GM21367 (cell line): ENCODE measurements around the gene TTLL12.

ENCODE experiments used
- ATAC-seq: cut with Tn5 transposase; IDR thresholded peaks from one replicate; pipeline ENCODE4 v1.9.1; 2021; ENCODE audit not compliant: unreplicated experiment

TTLL12 gene

DNA sequence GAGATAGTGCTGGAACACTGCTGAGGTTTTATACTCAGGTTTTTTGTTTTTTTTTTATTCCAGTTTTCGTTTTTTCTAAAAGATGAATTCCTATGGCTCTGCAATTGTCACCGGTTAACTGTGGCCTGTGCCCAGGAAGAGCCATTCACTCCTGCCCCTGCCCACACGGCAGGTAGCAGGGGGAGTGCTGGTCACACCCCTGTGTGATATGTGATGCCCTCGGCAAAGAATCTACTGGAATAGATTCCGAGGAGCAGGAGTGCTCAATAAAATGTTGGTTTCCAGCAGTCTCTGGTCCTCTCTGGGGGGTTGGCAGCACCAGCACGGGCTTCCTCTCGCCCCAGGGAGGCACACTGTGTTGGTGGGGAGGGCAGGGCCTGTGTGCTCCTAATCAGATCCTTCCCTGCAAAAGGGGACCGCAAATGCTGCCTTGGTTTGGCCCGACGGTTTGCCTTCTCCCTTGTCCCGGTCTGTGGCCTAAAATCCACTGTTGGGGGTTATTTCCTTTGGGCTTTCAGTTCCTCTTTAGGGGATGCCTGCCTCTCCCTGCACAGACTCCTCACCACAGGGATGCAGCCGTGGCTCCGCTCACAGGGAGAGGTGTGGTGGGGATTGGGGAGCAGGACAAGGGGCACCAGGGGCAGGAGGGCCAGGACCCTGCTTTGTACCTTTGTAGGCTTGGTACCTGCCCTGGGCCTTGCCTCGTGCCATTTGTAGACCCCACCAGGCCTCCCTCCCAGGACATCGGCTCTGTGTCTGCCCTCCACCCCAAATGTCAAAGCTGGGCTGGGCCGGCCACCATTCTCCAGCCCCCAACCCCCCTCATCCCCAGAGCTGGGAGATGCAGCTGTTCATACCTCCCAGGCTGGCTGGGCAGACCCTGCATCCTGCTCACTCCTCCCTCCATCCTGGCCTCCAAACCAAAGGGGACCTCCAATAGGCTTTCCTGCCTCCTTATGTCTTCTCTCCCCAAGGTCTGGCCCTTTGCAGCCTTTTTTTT, 57.2 kb downstream of the TTLL12 start:
- no peak for ATAC-seq

DNA sequence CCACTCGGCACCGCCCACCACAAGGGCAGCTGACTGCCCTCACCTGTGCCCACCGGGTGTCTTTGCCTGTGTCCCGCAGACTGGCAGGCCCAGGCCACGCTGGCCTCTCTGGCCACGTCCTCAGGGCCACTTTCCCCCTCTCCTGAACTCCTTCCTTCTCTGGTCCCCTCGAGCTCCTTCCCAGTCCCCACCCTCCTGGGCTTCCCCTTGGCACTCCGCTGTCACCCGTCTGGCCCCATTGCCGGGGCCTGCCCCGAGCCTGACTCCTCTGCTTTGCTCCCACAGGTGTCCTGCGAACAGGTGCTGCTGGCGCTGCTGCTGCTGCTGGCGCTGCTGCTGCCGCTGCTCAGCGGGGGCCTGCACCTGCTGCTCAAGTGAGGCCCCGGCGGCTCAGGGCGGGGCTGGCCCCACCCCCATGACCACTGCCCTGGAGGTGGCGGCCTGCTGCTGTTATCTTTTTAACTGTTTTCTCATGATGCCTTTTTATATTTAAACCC, 58.0 kb downstream of the TTLL12 start:
- no peak for ATAC-seq

DNA sequence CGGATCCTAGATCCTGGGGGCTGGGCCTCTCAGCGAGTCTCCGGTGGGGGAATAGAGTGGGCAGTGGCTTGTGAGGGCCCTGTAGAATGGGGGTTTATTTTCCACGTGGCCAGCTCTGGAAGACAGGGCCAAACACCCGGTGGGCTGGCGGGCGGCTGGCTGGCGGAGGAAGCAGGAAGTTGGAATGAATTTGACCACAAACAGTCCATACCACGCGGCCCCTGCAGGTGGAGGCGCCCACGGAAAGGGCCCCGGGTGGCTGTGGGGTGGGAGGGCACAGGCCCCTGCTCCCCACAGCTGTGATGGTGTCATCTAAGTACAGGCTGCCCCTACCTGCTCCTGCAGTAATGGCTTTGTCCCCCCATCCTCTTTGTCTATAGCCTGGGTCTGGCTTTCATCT, 58.8 kb downstream of the TTLL12 start:
- no peak for ATAC-seq

DNA sequence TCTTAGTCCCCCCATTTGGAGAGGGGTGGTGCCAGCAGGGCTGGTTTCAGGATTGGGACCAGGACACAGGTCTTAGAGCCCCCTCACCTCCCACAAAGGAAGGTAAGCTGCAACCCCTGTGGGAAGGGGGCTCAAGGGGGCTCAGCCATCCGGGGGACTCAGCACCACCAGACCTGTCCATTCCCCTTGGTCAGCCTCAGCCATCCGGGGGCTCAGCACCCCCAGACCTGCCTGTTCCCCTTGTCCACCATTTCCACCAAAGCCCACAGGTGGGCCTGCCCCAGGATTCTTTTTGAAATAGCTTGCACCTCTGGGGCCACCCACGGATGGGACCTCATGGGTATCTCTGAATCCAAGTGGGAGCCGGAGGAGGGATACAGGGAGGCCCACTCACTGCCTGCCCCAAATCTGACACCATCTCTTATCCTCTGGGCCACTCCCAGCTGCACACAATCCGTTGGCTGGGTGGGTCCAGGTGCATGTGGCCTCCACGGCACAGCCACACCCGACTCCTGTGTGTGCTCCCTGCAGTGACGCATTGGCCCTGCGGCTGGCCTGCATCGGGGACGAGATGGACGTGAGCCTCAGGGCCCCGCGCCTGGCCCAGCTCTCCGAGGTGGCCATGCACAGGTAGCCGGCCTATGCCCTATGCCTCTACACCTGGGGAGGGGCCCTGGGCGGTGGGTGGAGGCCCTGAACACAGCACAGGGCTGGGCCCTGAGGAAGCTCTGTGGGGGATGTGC, 59.6 kb downstream of the TTLL12 start:
- no peak for ATAC-seq

GRCh38 chr22:43126501-43127165, 60.3 kb downstream of the TTLL12 start:
- no peak for ATAC-seq

DNA sequence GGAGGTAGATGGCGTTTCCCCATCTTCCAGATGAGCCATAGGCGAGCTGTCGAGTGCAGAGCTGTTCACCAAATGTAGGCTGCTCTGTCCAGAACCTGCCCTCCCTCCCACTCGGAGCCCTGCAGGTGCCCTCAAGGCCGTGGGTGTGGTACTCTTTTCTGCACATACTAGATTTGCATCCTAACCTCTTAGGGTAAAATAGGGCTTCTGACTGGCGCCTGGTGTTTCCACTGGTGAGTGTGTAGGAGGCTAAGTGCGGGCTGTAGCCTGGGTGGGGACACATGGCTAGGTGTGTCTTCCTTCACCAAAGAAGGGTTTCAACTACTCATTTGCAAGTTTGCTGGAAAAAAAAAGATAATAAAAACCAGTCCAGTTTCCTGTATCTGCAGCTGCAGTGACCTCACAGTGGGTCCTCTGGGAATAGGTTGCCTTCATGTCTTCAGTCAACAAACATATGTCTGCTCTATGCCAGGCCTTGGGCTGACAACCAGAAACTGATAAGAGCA, 67.9 kb downstream of the TTLL12 start:
- peak; percentile 52 for ATAC-seq

DNA sequence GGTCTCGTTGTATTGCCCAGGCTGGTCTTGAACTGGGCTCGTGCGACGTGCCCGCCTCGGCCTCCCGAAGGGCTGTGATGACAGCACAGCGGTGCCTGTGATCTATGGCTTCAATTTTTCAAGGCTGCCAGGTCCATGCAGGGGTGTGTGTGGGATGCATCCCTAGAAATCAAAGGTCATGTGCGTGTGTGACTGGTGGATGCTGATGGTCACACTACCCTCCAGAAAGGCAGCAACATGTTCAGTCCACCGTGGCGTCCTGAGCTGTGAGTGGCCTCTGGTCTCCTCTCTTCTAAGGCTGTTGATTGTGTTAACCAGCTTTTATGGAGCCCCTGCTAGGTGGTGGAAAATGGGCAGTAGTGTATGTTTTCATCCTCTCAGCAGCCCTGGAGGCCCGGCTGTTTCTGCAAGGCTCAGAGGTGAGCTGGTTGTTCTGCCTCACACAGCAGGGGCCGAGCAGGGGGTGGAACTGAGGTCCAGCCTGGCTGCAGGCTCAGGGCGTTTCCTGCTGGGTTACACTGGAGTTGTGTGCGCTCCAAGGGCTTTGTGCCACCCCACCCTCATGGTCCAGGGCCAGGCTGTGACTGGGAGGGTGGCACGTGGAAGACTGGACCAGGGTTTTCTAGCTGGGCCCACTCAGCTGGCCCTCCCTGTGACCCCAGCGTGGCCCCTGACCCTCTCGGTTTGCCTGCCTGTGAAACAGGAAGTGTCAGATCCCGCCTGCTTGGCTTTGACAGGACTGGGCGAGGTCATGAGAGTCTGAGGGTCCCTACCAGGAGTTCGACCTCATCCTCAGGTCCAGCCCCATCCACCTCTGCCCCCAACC, 68.7 kb downstream of the TTLL12 start:
- no peak for ATAC-seq

GRCh38 chr22:43116932-43117331, 70.0 kb downstream of the TTLL12 start:
- no peak for ATAC-seq
